SK-N-SH (cell line): Measurements from ENCODE around the gene CAV1. TPM values are rescaled to one million over a fixed set of nuclear protein-coding genes. Genes with fewer than 3 reads are reported as not detected.

Experiments used
- CTCF ChIA-PET: fragments of 300-600, 350-600 bp; formaldehyde crosslinking; extraction: SDS; loops from one replicate; lab custom pipeline; 2021; lab: Yijun Ruan, JAX
- POLR2A ChIA-PET: fragments of 350-600 bp; sonication (Branson Sonifier 250); formaldehyde crosslinking; extraction: SDS; loops from one replicate; lab custom pipeline; 2020; ENCODE audit warnings: antibody characterized with exemption, inconsistent platforms; lab: Yijun Ruan, JAX
- DNase-seq: peaks from one replicate; pipeline ENCODE4 v3.0.0; 2012
- H2AFZ ChIP-seq: fragments of 200-600 bp; sonication (generic); 2 replicates; pipeline ENCODE4 v1.8.1; 2016; ENCODE audit warnings: antibody characterized with exemption, mild to moderate bottlenecking, low read depth
- H3F3A ChIP-seq: fragments of 200-600 bp; sonication (generic); replicated peaks from 2 replicates; pipeline ENCODE3; 2016; ENCODE audit warnings: antibody characterized with exemption, mild to moderate bottlenecking; ENCODE audit not compliant: insufficient read depth
- H3K27ac ChIP-seq, 2 experiments: fragments of 200-500 bp in 1 of 2; fragments of 200-600 bp in 1 of 2; sonication (Bioruptor generic) in 1 of 2; sonication (generic), shearing (Covaris generic) in 1 of 2; 2 replicates each; pipeline versions ENCODE4 v1.5.1 to v1.6.1; 2014 to 2016; ENCODE audit warnings: low read depth in 2 of 2, inconsistent platforms in 1 of 2, low read length in 1 of 2, mild to moderate bottlenecking in 1 of 2, mixed read lengths in 1 of 2
- H3K27me3 ChIP-seq: fragments of 200-600 bp; sonication (generic), shearing (Covaris generic); 2 replicates; pipeline ENCODE4 v1.6.1; 2016; ENCODE audit warnings: mixed run types; ENCODE audit not compliant: insufficient read depth
- H3K36me3 ChIP-seq, 2 experiments: fragments of 200-500 bp in 1 of 2; fragments of 200-600 bp in 1 of 2; sonication (Bioruptor generic) in 1 of 2; sonication (generic) in 1 of 2; replicated peaks in 1 of 2; 2 replicates each; pipeline versions ENCODE3 to v1.5.1; 2014 to 2016; ENCODE audit warnings: low read length in 1 of 2, mild to moderate bottlenecking in 1 of 2; ENCODE audit not compliant: insufficient read depth in 2 of 2, control insufficient read depth in 1 of 2
- H3K4me1 ChIP-seq, 2 experiments: fragments of 200-500 bp in 1 of 2; fragments of 200-600 bp in 1 of 2; sonication (Bioruptor generic) in 1 of 2; sonication (generic), shearing (Covaris generic) in 1 of 2; 2 replicates each; pipeline versions ENCODE4 v1.5.1 to v1.6.1; 2014 to 2016; ENCODE audit warnings: low read depth in 1 of 2, low read length in 1 of 2, mixed run types in 1 of 2; ENCODE audit not compliant: insufficient read depth in 2 of 2, control insufficient read depth in 1 of 2
- H3K4me2 ChIP-seq: fragments of 200-600 bp; sonication (generic), shearing (Covaris generic); 2 replicates; pipeline ENCODE4 v1.6.1; 2017; ENCODE audit warnings: mixed run types
- H3K4me3 ChIP-seq, 2 experiments: fragments of 200-500 bp in 1 of 2; fragments of 200-600 bp in 1 of 2; sonication (Bioruptor generic) in 1 of 2; sonication (generic), shearing (Covaris generic) in 1 of 2; 2 replicates each; pipeline versions ENCODE4 v1.5.1 to v1.8.1; 2014 to 2016; ENCODE audit warnings: low read depth in 2 of 2, inconsistent platforms in 1 of 2, low read length in 1 of 2, mild to moderate bottlenecking in 1 of 2, mixed read lengths in 1 of 2, moderate library complexity in 1 of 2
- H3K79me2 ChIP-seq: fragments of 200-600 bp; sonication (generic); 2 replicates; pipeline ENCODE4 v1.8.1; 2017; ENCODE audit warnings: mild to moderate bottlenecking; ENCODE audit not compliant: insufficient read depth
- H3K9ac ChIP-seq: fragments of 200-600 bp; sonication (generic); 2 replicates; pipeline ENCODE4 v1.6.1; 2017; ENCODE audit warnings: mixed run types
- H3K9me2 ChIP-seq: fragments of 200-600 bp; sonication (generic); 2 replicates; pipeline ENCODE4 v1.6.1; 2017; ENCODE audit warnings: mixed run types
- H3K9me3 ChIP-seq: fragments of 200-600 bp; sonication (generic); 2 replicates; pipeline ENCODE4 v1.6.1; 2017; ENCODE audit warnings: mixed run types, mild to moderate bottlenecking, moderate library complexity
- H4K20me1 ChIP-seq: fragments of 200-600 bp; sonication (generic); 2 replicates; pipeline ENCODE4 v1.6.1; 2017; ENCODE audit warnings: mild to moderate bottlenecking, mixed run types; ENCODE audit not compliant: insufficient read depth
- CHD2 ChIP-seq: fragments of 150-350 bp; IDR thresholded peaks from 2 replicates; pipeline ENCODE4 v1.6.1; 2018; ENCODE audit warnings: low read length; ENCODE audit not compliant: partially characterized antibody
- ELF1 ChIP-seq: IDR thresholded peaks from 2 replicates; pipeline ENCODE4 v1.4.0; 2012
- FOSL2 ChIP-seq: IDR thresholded peaks from 2 replicates; pipeline ENCODE4 v1.4.0; 2012; ENCODE audit warnings: low read depth, mild to moderate bottlenecking, moderate library complexity, borderline replicate concordance
- GATA2 ChIP-seq: sonication (generic); formaldehyde crosslinking; IDR thresholded peaks from 2 replicates; pipeline ENCODE4 v1.5.0; 2020; ENCODE audit warnings: mild to moderate bottlenecking, missing genetic modification reagents
- JUND ChIP-seq: IDR thresholded peaks from 2 replicates; pipeline ENCODE4 v1.4.0; 2012
- RFX5 ChIP-seq: IDR thresholded peaks from 2 replicates; pipeline ENCODE4 v1.6.1; 2012; ENCODE audit warnings: mild to moderate bottlenecking, improper control_type of control experiment, low read length
- SIN3A ChIP-seq: IDR thresholded peaks from 2 replicates; pipeline ENCODE4 v1.6.1; 2012; ENCODE audit warnings: low read depth, mild to moderate bottlenecking, low read length, moderate library complexity, borderline replicate concordance
- SMC3 ChIP-seq: IDR thresholded peaks from 2 replicates; pipeline ENCODE4 v1.6.1; 2012; ENCODE audit warnings: low read depth, low read length, improper control_type of control experiment
- TAF1 ChIP-seq: IDR thresholded peaks from 2 replicates; pipeline ENCODE4 v1.6.1; 2012; ENCODE audit warnings: low read depth, mild to moderate bottlenecking, low read length, moderate library complexity, borderline replicate concordance
- TCF12 ChIP-seq: IDR thresholded peaks from 2 replicates; pipeline ENCODE4 v1.4.0; 2012
- YY1 ChIP-seq: IDR thresholded peaks from 2 replicates; pipeline ENCODE4 v1.4.0; 2012; ENCODE audit warnings: low read depth, mild to moderate bottlenecking
- WGBS: methylation state at CpG from one replicate; pipeline ENCODE4 v1.1.6; 2017; ENCODE audit warnings: low lambda C conversion rate; 5-methylcytosine and 5-hydroxymethylcytosine counted together
- polyA plus RNA-seq, 3 experiments: library from polyadenylated mRNA; depleted of rRNA; stranded (reverse); fragments of >200 nt; gene quantifications; 2 replicates each; pipeline ENCODE4 v1.2.3, GENCODE V29; 2012
- TF ChIP-seq, protein P1 (sequence below): IDR thresholded peaks from 2 replicates; pipeline ENCODE4 v1.4.0; 2012; ENCODE audit warnings: low read depth
- TF ChIP-seq, protein P2 (sequence below): IDR thresholded peaks from 2 replicates; pipeline ENCODE4 v1.4.0; 2012; ENCODE audit warnings: low read depth, borderline replicate concordance
- TF ChIP-seq, protein P3 (sequence below): IDR thresholded peaks from 2 replicates; pipeline ENCODE4 v1.4.0; 2012; ENCODE audit warnings: low read depth, borderline replicate concordance

The CAV1 gene
- polyA plus RNA-seq, 1 of the 3 experiments (the other 2 are of a cell fraction), result 968 TPM

DNA sequence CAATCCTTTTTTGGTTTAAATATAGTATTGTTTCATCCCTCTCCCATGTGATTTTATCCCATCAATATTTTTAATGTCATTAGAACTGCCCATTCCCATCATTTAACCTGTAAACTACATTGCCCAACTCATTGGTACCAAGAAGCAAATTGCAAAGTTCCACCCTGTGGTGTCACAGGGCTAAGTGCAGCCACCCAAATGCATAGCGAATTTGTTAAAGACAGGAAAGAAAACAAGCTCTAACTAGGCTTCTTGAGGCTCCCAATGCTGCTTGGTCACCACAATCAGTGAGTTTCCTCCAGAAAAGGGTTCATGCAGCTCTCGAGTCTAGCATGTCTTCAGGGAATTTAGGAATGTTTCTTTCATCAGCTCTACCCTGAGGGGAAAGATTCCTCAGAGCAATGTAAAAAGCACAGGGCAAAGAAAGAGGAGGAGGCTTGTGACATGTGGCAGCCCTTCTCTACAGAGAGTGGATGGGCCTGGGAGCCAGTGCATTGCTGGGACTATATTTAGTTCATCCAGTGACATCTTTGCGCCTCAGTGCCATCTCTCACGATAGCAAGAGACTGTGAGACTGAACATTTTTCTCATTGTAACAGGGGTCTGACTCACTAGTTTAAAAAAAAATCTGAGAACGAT lies 58.1 kb downstream of the CAV1 start (continued):
- TF ChIP-seq TAF1, result no peak
- no peak for TF ChIP-seq SMC3
- TF ChIP-seq, protein P1, sequence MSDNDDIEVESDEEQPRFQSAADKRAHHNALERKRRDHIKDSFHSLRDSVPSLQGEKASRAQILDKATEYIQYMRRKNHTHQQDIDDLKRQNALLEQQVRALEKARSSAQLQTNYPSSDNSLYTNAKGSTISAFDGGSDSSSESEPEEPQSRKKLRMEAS, result peak; percentile 60; the same call in 1 of the 2 replicates
- no peak for TF ChIP-seq ELF1
- no peak for TF ChIP-seq YY1
- TF ChIP-seq, protein P2, sequence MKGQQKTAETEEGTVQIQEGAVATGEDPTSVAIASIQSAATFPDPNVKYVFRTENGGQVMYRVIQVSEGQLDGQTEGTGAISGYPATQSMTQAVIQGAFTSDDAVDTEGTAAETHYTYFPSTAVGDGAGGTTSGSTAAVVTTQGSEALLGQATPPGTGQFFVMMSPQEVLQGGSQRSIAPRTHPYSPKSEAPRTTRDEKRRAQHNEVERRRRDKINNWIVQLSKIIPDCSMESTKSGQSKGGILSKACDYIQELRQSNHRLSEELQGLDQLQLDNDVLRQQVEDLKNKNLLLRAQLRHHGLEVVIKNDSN, result no peak; the same call in 1 of the 2 replicates
- no peak for TF ChIP-seq FOSL2
- no peak for TF ChIP-seq SIN3A
- TF ChIP-seq, protein P3, sequence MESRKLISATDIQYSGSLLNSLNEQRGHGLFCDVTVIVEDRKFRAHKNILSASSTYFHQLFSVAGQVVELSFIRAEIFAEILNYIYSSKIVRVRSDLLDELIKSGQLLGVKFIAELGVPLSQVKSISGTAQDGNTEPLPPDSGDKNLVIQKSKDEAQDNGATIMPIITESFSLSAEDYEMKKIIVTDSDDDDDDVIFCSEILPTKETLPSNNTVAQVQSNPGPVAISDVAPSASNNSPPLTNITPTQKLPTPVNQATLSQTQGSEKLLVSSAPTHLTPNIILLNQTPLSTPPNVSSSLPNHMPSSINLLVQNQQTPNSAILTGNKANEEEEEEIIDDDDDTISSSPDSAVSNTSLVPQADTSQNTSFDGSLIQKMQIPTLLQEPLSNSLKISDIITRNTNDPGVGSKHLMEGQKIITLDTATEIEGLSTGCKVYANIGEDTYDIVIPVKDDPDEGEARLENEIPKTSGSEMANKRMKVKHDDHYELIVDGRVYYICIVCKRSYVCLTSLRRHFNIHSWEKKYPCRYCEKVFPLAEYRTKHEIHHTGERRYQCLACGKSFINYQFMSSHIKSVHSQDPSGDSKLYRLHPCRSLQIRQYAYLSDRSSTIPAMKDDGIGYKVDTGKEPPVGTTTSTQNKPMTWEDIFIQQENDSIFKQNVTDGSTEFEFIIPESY, result no peak
- no peak for TF ChIP-seq CHD2
- TF ChIP-seq GATA2 (CRISPR knock-in tag), result no peak
- TF ChIP-seq, all 33 proteins: peak for 3

DNA sequence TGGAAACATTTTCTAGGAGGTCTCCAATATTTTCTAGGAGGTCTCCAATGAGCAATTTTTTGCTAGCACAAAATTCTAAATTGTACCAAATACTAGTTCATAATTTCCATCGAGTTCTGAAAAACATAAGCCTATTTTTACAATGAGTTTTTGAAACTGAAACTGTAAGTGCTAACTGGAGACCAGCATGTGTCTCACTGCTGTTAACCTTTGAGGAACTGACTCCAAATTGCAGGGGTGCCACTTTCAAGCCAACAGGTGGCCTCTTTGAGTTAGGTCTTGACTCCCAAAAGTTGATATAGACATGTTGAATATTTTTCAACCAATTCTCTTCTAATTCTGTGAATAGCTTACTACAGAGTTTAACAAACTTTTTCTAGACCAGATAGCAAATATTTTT lies 58.8 kb downstream of the CAV1 start:
- ChIA-PET POLR2A (no interaction called here), CTCF (interaction anchor here (1.5 to 2.9 kb wide), 3 partner anchors 8 to 411 kb away, joined by 4 to 20 read pairs (median 18); no protein-coding TSS in a partner anchor)
- Histone ChIP-seq H3K36me3 (no peaks in the 10 kb centered on the region), H2AFZ (peak overlapping the region; percentile 58; the same call in 1 of the 2 replicates), H4K20me1 (no peaks in the 10 kb centered on the region), H3K4me3 (peak overlapping the region in 1 of 2 experiments; percentile 3; a peak in 1 of 4 replicates), H3K4me1 (peaks cover 0 to 29% of the 10 kb centered on the region in 2 experiments; a peak in 3 of 4 replicates), H3K27ac (peak overlapping the region; percentile 48 to 93; a peak in 3 of 4 replicates), H3F3A (peaks cover 19% of the 10 kb centered on the region), H3K9ac (peak overlapping the region; percentile 40; the same call in 1 of the 2 replicates), H3K9me2 (no peaks in the 10 kb centered on the region), H3K27me3 (no peaks in the 10 kb centered on the region), H3K9me3 (no peaks in the 10 kb centered on the region), H3K4me2 (peak overlapping the region; percentile 38), H3K79me2 (no peaks in the 10 kb centered on the region)
- DNase-seq, result no peak
- TF ChIP-seq CHD2, result no peak
- TF ChIP-seq, protein P1, result peak; percentile 60; the same call in 1 of the 2 replicates
- TF ChIP-seq TCF12, result peak; percentile 38; the same call in 1 of the 2 replicates
- TF ChIP-seq RFX5, result no peak
- TF ChIP-seq, protein P3, result no peak
- TF ChIP-seq JUND, result no peak
- WGBS, result 3% methylated on average over 1 of the region's 1 CpG
